OCI-LY1 (cell line): Measurements from ENCODE around the gene CMIP.

Source experiments
- H2AFZ ChIP-seq: fragments of 200-600 bp; sonication (generic), shearing (Covaris generic); 2 replicates; pipeline ENCODE4 v1.6.0; 2014; ENCODE audit warnings: antibody characterized with exemption, mild to moderate bottlenecking, low read length
- H3F3A ChIP-seq: fragments of 200-600 bp; sonication (generic), shearing (Covaris generic); 2 replicates; pipeline ENCODE4 v1.6.0; 2014; ENCODE audit warnings: mild to moderate bottlenecking, antibody characterized with exemption, low read length, moderate library complexity; ENCODE audit not compliant: insufficient read depth
- H3K27ac ChIP-seq: fragments of 200-600 bp; sonication (generic); 2 replicates; pipeline ENCODE4 v1.5.1; 2014; ENCODE audit warnings: low read length, mixed run types, mild to moderate bottlenecking, low read depth; ENCODE audit not compliant: poor library complexity, severe bottlenecking
- H3K27me3 ChIP-seq: fragments of 200-600 bp; sonication (generic); 2 replicates; pipeline ENCODE4 v1.6.0; 2014; ENCODE audit warnings: antibody characterized with exemption, mild to moderate bottlenecking, low read length, moderate library complexity; ENCODE audit not compliant: insufficient read depth
- H3K36me3 ChIP-seq: fragments of 200-600 bp; sonication (generic); 2 replicates; pipeline ENCODE4 v1.6.1; 2014; ENCODE audit warnings: mild to moderate bottlenecking, antibody characterized with exemption, low read length, moderate library complexity, mixed read lengths; ENCODE audit not compliant: insufficient read depth
- H3K4me1 ChIP-seq: fragments of 200-600 bp; sonication (generic); 2 replicates; pipeline ENCODE4 v1.5.1; 2014; ENCODE audit warnings: mild to moderate bottlenecking, low read length, moderate library complexity; ENCODE audit not compliant: insufficient read depth, severe bottlenecking
- H3K4me2 ChIP-seq: fragments of 200-600 bp; sonication (generic), shearing (Covaris generic); 2 replicates; pipeline ENCODE4 v1.6.1; 2014; ENCODE audit warnings: low read length
- H3K4me3 ChIP-seq: fragments of 200-600 bp; sonication (generic); 2 replicates; pipeline ENCODE4 v1.5.1; 2014; ENCODE audit warnings: low read length, low read depth, mild to moderate bottlenecking, mixed read lengths; ENCODE audit not compliant: poor library complexity, severe bottlenecking
- H3K79me2 ChIP-seq: fragments of 200-600 bp; shearing (Covaris generic); 2 replicates; pipeline ENCODE4 v1.6.1; 2016; ENCODE audit warnings: mixed run types, low read length, mixed read lengths; ENCODE audit not compliant: insufficient read depth
- H3K9ac ChIP-seq: fragments of 200-600 bp; sonication (generic), shearing (Covaris generic); 2 replicates; pipeline ENCODE4 v1.6.1; 2014; ENCODE audit warnings: mild to moderate bottlenecking, low read length, mixed read lengths
- H3K9me2 ChIP-seq: fragments of 200-600 bp; sonication (generic), shearing (Covaris generic); 2 replicates; pipeline ENCODE4 v1.6.1; 2014; ENCODE audit warnings: low read depth, mild to moderate bottlenecking, low read length, mixed read lengths
- H3K9me3 ChIP-seq: fragments of 200-600 bp; shearing (Covaris generic); 2 replicates; pipeline ENCODE4 v1.6.1; 2014; ENCODE audit warnings: low read length, mixed read lengths
- H4K20me1 ChIP-seq: fragments of 200-600 bp; sonication (generic), shearing (Covaris generic); 2 replicates; pipeline ENCODE4 v1.6.0; 2016; ENCODE audit warnings: mild to moderate bottlenecking, low read length; ENCODE audit not compliant: insufficient read depth
- EZH2 ChIP-seq: fragments of 200-600 bp; sonication (generic), shearing (Covaris generic); IDR thresholded peaks from 2 replicates; pipeline ENCODE4 v1.8.0; 2017; ENCODE audit warnings: borderline replicate concordance, mixed run types, mild to moderate bottlenecking, antibody characterized with exemption, low read length, moderate library complexity, mixed read lengths
- TF ChIP-seq, protein P1 (sequence below): fragments of 200-600 bp; sonication (generic), shearing (Covaris generic); IDR thresholded peaks from 2 replicates; pipeline ENCODE4 v1.5.1; 2017; ENCODE audit warnings: mild to moderate bottlenecking, antibody characterized with exemption, low read length, moderate library complexity, mixed read lengths

Gene CMIP

GRCh38 chr16:81632392-81633146 lies 188.0 kb downstream of the CMIP start:
- H3K4me1 ChIP-seq = no peaks in the 10 kb centered on the region

GRCh38 chr16:81633147-81633619 lies 188.6 kb downstream of the CMIP start:
- no peaks in the 10 kb centered on the region for H3K4me1 ChIP-seq
- H3K4me3 ChIP-seq = no peak overlapping the region
- no peaks in the 10 kb centered on the region for H3K9me2 ChIP-seq
- H3K4me2 ChIP-seq = no peak overlapping the region
- no peaks in the 10 kb centered on the region for H4K20me1 ChIP-seq
- H3K36me3 ChIP-seq = peaks cover 7% of the 10 kb centered on the region; the same call in 1 of the 2 replicates
- TF ChIP-seq, protein P1, sequence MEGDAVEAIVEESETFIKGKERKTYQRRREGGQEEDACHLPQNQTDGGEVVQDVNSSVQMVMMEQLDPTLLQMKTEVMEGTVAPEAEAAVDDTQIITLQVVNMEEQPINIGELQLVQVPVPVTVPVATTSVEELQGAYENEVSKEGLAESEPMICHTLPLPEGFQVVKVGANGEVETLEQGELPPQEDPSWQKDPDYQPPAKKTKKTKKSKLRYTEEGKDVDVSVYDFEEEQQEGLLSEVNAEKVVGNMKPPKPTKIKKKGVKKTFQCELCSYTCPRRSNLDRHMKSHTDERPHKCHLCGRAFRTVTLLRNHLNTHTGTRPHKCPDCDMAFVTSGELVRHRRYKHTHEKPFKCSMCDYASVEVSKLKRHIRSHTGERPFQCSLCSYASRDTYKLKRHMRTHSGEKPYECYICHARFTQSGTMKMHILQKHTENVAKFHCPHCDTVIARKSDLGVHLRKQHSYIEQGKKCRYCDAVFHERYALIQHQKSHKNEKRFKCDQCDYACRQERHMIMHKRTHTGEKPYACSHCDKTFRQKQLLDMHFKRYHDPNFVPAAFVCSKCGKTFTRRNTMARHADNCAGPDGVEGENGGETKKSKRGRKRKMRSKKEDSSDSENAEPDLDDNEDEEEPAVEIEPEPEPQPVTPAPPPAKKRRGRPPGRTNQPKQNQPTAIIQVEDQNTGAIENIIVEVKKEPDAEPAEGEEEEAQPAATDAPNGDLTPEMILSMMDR = no peak
- no peak for TF ChIP-seq EZH2
- no peaks in the 10 kb centered on the region for H3K27me3 ChIP-seq
- no peak overlapping the region for H2AFZ ChIP-seq
- H3K9me3 ChIP-seq = no peaks in the 10 kb centered on the region
- no peaks in the 10 kb centered on the region for H3F3A ChIP-seq
- no peak overlapping the region for H3K9ac ChIP-seq
- H3K79me2 ChIP-seq = no peaks in the 10 kb centered on the region
- no peak overlapping the region for H3K27ac ChIP-seq

More at GRCh38 chr16:81632392-81633146, 188.0 kb downstream of the CMIP start:
- Histone ChIP-seq H3K4me2 (no peak overlapping the region), H3K27me3 (no peaks in the 10 kb centered on the region), H3K36me3 (peaks cover 7% of the 10 kb centered on the region; the same call in 1 of the 2 replicates), H3K9ac (no peak overlapping the region), H3K9me3 (no peaks in the 10 kb centered on the region), H3F3A (no peaks in the 10 kb centered on the region), H2AFZ (no peak overlapping the region), H4K20me1 (no peaks in the 10 kb centered on the region), H3K27ac (no peak overlapping the region), H3K9me2 (no peaks in the 10 kb centered on the region), H3K4me3 (no peak overlapping the region), H3K79me2 (no peaks in the 10 kb centered on the region)
- TF ChIP-seq EZH2 = no peak
- TF ChIP-seq, protein P1 = no peak

- H3K4me1 ChIP-seq = no peaks in the 10 kb centered on the region
- H3K4me2 ChIP-seq = no peak overlapping the region
- peaks cover 7% of the 10 kb centered on the region; the same call in 1 of the 2 replicates for H3K36me3 ChIP-seq
- TF ChIP-seq, protein P1 = no peak
- no peak for TF ChIP-seq EZH2
- H3K9me2 ChIP-seq = no peaks in the 10 kb centered on the region
- H3K27me3 ChIP-seq = no peaks in the 10 kb centered on the region
- no peak overlapping the region for H3K9ac ChIP-seq
- no peaks in the 10 kb centered on the region for H4K20me1 ChIP-seq
- no peaks in the 10 kb centered on the region for H3K9me3 ChIP-seq
- no peak overlapping the region for H2AFZ ChIP-seq
- no peak overlapping the region for H3K27ac ChIP-seq
- H3K79me2 ChIP-seq = no peaks in the 10 kb centered on the region
- no peaks in the 10 kb centered on the region for H3F3A ChIP-seq
- H3K4me3 ChIP-seq = no peak overlapping the region
Observed at GRCh38 chr16:81633680-81634379, 189.2 kb downstream of the CMIP start.
